NCI-H524 (cell line): ENCODE results near the gene PIM2.

Experiments used
- DNase-seq, 2 experiments: peaks; one replicate each; lab custom pipeline; 2025; lab: John Stamatoyannopoulos, UW

The PIM2 gene

DNA sequence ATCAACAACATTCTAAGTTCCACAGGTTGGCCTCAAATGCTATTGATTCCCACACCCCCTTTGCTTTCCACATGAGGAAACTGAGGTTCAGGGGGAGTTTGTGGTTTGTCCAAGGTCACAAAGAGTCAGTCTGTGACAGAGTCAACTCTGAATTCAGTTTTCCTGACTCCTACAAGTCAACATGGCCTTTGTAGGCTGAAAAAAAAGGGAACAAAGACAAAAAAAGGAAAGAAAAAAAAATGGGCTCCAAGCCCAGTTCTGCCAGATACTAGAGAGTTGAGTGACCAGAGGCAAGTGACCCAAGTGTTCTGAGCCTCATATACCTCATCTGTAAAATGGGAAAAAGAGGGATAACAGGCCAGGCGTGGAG, 16.5 kb upstream of the PIM2 start:
- DNase-seq = no peak

DNA sequence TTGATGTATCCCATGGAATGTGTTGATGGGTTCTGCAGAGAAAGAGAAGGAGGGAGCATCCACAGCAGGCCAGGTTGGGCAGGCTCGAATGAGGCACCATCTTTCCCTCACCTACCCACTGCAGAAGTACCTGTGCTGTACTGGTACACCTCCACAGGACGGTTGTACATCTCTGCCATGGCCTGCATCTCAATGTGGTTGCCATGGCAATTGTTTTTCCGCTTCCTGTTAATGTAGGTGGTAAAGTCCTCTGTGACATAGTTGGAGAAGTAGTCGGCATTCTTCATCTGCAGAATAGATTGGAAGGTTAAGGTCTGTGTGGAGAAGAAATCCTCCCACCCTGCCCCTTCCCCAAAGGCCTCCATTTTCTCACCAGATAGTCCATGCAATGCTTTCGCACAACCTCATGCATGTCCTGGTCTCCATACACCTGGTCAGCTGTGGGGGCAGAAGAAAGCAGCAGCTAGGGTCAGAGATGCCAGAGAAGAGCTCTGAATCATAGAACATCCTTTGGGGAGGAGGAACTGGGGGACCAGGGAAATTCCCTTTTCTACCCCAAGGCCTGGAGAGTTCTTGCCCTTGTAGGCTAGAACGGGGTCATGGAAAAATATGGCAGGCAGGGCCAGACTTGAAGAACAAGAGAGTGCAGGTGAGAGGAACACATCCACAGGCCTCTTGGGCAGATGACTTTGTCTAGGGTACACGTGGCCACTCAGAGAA, 15.9 kb upstream of the PIM2 start:
- DNase-seq = no peak

DNA sequence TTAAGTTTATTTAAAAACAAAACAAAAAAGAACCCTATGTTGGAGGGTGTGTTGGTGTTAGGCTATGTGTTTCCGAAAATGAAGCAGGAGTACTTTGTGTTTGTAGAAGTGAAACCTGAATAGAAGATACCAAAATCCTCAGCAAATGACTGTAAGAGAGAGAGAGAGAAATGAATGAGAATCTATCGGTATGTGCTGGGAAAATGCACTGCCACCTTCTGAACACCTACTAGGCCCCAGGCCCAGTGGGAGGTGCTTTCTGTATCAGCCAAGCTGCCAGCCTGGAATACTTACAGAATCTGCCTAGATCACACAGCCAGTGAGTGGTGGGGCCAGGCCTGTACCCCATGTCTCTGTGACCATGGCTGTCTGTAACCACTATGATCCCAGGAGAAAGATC, 14.9 kb upstream of the PIM2 start:
- no peak for DNase-seq

DNA sequence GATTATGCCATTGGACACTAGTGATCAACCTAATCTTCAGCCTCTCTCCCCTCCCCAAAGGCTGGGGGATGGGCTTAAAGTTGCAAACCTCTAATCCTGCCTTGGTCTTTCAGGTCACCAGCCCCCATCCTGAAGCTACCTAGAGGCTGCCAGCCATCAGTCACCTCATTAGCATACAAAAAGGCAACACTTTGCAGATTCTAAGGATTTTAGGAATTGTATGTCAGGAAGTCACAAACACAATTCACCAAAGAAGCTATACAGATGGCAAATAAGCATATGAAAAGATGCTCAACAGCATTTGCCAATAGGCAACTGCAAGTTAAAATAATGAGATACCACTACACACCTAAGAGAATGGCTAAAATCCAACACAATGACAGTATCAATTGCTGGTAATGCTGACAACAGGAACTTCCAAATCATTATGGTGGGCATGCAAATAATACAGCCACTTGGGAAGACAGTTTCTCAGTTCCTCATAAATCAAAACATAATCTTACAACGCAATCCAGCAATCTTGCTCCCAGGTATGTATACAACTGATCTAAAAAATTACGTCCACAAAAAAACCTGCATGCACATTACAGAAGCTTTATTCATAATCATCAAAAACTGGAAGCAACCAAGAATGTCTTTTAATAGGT, 9.0 kb upstream of the PIM2 start:
- no peak for DNase-seq

DNA sequence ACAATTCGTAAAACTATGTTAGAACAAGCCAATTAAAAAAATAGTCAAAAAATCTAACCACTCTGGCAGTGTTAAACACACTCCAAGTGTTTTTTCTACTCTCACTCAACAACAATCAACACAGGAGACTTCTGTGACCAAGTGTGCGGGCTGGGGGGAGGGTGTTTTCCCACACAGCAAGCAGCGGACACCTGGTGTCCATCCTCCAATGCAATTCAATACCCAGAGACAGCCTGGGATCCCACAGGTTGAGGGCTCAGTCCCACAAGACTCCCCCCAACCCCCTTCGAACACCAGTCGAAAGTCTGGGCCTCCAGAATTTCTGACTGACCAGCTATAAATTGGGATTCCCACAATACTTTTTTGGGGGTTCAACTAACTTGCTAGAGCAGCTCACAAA, 8.3 kb upstream of the PIM2 start:
- DNase-seq = no peak

DNA sequence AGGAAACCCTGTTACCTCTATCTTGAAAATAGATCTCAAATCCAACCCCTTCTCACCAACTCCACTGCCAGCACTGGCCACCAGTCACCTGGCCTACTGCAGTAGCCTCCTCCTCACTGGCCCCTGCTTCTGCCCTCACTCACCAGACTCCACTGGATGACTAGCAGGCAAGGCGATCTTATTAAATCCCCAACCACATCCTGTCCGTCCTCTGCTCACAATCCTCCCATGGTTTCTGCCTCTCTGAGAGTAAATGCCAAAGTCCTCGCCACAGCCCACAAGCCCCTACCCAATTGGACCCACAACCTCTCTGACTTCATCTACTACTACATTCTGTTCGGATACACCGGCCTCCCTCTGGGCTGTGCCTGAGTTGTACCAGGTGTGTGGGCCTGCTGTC, 5.4 kb upstream of the PIM2 start:
- DNase-seq = no peak

DNA sequence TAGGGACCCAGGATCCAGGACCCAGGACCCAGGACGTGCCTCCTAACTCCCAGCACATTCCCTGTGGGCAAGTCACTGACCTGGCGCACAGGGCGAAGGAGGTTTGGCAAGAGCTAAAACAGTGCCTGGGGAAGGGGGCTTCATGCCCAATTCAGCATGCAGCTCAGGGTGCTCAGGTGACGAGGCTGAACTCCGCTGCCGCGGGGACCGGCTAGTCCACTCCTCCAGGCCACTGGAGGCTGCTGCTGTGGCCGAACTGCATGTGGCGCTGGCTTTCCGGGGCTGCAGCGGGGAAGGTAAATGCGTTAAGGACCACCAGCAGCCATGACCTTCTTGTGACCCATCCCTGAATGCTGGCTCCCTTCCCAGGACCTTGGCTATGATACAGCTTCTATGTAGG, 4.9 kb upstream of the PIM2 start:
- DNase-seq = no peak

DNA sequence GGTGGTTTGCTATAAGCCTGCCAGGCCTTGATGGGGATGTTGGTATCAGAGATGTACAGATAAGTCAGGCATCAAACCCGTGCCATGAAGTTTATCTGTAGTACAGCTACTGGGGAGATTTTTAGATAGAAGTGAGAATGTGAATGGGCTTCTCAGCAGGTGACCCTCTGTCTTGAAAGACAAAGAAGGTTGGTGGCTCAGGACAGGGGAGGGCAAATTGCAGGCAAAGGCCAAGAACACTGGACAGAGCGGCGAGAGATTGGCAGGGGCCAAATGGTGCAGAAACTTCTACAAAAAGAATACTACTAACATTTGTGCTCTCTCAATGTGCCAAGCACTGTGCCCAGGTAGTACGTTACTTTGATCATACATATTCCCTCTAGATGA, 1.9 kb upstream of the PIM2 start:
- no peak for DNase-seq

DNA sequence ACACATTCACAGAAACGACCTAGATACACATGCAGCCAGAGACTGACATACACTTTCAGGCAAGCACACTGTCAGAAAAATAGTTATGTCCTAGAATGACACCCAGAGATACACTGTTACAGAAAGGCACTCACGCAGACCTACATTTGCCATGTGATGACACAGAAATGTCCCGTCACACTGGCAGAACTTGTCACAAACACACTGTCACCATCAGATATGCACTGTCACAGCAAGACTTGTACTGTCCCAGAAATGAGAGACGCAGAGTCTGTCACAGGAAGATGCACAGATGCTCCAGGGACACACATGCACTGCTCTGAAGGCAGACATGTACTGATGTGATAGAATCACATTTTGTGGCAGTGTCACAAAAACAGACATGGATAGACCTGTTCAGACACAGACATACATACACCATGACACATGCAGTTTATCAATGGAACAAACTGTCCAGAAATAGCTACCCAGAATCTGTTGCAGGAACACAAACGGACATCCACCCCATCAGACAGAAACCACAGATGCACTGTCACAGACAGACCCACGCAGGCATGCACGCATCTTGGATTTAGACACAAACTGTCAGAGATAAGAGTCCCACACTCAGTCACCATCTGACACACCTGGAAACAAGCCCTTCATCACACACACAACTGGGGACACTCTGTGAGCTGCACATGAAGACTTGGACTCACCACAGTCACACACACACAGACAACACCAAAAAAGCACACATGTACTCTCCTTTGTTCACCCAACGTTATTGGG, 1.3 kb upstream of the PIM2 start:
- DNase-seq = peak in 1 of 2 experiments; percentile 8

DNA sequence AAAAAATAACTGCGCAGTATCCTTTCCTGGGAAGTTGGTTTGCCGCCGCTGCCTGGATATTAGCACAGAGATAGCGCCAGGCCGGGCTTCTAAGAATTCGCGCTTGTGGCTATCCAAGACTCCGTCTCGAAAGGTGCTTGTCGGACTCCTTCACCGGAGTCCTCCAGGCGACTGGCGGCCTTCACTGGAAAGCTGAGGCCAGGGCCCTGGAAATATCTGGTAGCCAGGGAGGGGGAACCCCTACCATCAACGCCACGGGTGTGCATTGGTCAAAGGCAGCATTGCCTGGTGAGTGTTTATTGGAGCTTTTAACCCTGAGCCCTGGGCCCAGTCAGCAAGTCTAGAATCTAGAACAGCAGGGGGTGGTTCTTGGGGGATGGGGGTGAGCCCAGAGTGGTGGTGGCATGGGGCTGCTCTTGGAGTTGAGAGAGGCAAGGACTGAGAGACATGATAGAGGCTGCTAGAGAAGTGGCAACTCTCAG, 577 bp upstream of the PIM2 start:
- peak; percentile 28 to 65 for DNase-seq

DNA sequence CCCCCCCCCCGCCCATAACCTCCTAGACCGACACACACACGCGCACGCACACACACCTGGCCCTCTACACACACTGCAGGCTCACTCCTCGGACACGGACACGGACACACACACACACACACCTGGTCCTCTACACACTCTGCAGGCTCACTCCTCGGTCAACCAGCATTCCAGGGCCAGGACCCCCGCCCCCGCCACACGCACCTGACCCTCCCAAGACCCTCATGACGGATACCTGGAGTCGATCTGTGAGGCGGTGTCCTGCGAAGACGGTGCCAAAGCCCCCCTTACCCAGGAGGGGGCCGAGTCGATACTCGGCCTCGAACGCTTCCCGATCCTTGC, 552 bp downstream of the PIM2 start:
- no peak for DNase-seq

DNA sequence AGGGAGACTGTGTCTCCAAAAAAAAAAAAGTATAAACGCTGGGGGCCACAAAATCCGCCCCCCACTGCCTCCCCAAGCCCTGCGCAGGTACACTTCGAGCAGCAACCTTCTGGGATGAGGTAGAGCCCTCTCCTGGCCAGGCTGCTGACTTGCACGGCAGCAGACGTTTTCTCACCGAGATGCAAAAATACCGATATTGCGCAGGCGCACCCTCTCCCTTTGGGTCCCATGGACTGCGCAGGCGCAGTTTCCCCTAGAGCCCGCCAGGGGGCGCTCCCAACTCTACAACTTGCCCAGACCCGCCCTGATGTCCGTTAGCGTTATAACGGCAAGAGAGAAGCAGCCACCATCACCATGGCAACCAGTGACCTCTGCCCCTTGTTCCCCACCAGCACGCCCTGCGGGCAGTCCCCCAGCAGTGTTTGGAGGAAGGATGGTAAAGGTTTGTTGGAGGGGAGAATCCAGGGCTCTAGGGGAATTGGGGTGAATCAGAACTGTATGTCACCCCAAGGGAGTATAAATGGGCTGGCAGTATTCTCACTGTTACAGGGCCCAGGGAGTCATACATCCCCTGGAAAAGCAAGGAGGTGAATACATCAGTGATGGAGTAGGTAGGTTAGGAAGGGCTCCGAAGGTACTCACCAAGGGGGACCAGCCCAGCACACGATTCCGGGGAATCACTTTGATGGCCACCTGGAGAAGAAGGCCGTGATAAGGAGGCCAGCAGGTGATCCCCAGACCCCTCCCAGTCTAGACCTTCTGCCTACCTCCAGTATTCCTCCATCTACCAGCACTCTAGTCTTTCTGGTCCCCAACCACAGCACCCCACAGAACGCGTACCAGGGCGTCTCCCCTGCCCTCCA, 1.5 kb downstream of the PIM2 start:
- DNase-seq = peak; percentile 91 to 94

DNA sequence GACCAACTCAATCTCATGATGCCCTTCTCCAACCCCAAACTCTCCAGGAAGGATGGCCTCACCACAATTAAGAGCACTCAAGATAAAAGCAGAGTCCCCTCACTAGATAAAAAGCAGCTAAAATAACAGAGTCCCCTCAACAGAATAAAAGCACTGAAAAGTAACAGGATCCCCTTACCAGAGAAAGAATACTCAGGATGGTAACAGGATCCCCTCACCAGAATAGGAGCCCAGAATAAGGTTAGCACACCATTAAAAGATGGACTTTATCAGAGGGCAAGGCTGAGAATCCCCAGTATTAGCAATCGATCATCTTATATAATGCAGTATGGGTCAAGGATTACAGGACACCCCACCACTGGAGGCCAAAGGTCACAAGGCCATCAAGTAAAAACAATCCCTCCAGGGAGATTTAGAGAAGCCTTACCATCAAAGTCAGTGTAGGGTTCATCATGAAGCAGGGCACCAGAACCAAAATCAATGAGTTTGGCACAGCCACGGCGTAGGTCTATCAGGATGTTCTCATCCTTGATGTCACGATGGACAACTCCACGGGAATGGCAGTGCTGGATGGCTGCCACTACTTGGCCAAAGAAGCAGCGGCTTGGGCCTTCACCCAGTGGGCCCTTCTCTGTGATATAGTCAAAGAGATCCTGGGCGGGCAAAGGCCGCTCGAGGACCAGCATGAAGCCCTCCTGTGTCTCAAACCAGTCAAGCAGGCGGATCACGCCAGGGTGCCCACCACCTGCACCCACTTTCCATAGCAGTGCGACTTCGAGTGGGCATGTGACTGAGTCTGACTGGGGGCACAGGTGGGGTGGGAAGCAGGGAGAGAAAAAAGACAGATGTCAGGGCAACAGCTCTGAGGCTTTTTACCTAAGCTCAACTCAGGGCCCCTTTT, 4.0 kb downstream of the PIM2 start:
- DNase-seq = no peak

DNA sequence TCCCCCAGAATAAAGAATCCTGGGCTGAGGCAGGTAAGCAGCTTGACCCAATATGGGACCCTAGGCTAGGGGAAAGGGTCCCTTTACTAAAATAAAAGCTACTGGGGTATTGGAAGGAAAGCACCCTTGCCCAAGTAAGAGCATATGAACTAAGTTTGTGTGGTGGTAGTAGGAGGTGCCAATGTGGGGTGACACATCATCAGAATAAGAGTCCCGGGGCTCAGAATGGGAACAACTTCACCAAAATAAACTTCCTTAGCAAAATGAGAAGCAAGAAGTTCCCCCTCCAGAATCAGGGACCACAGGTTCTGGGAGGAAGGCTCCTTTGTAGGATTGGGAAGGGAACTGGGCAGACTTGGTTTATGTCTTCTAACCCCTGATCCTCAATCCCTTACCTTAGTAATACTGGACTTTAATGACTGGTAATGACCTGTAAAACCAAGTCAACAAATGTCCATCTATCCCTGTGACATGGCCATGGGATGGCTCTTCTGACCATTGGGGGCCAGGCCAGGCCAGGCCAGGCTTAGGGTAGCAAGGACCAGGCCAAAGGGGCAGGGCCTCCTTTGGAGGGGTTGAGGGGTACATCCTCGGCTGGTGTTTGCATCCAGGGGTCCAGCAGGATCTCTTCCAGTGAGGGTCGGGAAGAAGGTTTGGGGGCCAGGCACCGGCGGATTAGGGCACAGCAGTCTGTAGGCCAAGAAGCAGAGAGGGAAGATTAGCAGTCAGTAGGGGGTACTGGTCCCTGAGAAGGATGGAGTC, 5.0 kb downstream of the PIM2 start:
- no peak for DNase-seq

DNA sequence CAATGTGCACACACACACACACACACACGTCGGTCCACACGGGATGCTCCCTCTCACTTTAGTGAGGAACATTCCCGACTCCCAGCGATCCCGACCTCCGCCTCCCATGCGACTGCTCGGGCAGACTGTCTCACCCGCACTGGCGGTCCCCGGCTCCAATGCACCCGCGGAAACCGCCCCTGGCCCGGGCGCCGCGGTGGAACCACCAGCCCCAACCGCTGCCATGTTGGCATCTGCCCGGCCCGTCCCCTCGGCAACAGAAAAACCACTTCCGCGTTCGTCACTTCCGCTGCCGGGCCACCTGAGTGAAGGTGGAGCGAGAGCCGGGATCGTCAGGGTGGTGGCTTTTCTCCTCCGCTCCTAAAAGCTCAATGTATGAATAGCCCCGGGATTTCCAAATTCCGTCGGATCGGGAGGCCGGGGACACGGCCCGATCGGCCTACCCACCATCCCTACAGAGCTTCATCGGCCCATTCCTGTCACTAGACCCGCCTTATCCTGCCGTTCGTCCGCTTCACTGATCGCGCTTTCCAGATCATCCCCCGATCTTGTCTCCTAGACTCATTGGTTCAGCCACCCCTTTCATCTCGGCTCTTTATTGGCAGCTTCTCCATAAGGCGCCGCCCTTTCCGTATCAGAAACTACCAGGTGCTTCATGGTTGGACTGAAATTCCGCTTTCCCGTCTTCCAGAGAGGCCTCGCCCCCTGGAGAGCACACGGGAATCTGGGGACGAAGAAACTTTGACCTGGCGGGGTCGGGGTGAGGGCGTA, 7.2 kb downstream of the PIM2 start, which contains the start of gene SLC35A2:
SLC35A2 (minus strand) TSS at position 235 of the 771 bp plus-strand sequence; CDS start at position 225, 10 bp downstream.
- peak; percentile 72 to 78 for DNase-seq

DNA sequence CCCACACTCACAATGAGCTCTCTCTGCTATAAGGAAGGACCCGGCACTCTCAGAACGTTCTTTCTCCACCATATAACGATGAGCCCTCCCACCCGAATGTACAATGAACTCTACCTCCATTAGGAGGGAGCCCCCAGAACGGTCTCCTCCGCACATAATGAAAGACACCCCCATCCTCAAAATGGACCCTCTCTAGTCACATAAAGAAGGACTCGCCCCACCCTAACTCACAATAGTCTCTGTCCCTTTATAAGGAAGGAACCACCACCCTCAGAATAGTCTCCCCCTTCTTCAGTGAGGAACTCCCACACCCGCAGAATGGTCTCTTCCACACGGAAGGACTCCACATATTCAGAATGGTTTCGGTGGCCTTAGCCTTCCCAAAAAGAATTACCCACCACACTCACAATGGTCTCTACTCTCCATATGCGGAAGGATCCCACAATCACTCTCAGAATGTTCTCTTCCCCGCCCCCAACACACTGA, 7.9 kb downstream of the PIM2 start:
- no peak for DNase-seq

DNA sequence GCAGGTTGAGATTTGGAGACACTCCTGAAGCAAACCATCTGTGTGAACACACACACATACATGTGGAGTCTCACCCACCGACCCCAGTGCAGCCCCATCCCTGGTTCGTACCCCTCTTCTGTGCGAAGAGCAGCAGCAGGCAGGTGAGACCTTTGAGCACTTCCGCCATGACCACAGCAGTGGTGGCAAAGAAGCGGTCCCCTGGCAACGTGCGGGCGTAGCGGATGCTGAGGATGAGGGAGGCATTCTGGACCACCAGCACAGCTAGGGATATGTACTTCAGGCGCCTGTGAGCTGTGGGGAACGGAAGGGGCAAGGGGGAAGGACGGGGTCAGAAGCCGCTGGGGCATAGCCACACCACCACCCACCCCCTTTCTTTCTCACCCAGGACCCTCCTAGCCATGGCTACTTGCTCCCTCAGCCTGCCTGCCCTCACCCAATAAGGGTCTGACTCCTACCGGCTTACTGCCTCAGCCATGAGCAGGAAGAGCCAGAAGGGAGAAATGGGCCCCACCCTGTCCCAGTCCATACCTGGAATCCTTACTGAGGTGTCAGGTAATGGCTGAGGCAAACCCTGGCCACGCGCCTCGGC, 9.0 kb downstream of the PIM2 start:
- DNase-seq = no peak

DNA sequence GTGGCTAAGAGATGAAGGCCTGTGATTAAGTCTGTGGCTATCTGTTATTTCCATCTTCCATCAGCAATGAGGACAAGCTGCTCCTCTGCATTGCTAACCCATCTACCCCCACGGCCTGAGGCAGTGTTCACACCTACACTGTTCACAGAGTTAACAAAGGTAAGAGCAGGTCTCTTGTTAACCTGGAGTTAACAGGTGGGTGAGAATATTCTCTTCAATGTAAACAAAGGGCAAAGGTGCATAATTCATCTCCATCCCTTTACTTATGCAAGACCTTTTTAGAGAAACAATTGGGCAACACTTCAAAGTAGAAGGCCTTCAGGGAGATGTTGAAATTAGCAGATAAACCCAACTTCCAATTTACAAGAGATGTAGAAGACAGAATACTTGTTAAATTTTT, 10.2 kb downstream of the PIM2 start:
- DNase-seq = no peak
